Nephron (organoid): ENCODE measurements around the gene CARNS1.

Experiments used
- H3K27ac Mint-ChIP-seq, 3 experiments: 2 replicates each; pipeline ENCODE4 v1.8.0; 2020; ENCODE audit warnings: mixed read lengths in 3 of 3, mild to moderate bottlenecking in 2 of 3, moderate library complexity in 1 of 3
- H3K27me3 Mint-ChIP-seq: 2 replicates; pipeline ENCODE4 v1.8.0; 2021; ENCODE audit warnings: low read depth, mild to moderate bottlenecking, moderate library complexity, mixed read lengths
- H3K36me3 Mint-ChIP-seq: 2 replicates; pipeline ENCODE4 v1.8.0; 2020; ENCODE audit warnings: low read depth, mixed read lengths
- H3K4me1 Mint-ChIP-seq: 2 replicates; pipeline ENCODE4 v1.8.0; 2020; ENCODE audit warnings: mixed read lengths
- H3K4me3 Mint-ChIP-seq, 3 experiments: 2 replicates each; pipeline ENCODE4 v1.8.0; 2020; ENCODE audit warnings: mild to moderate bottlenecking in 3 of 3, mixed read lengths in 3 of 3, moderate library complexity in 2 of 3
- H3K9me3 Mint-ChIP-seq: 2 replicates; pipeline ENCODE4 v1.8.0; 2020; ENCODE audit warnings: mixed read lengths
- TF ChIP-seq, protein P1 (sequence below), 3 experiments: fragments of 200-600 bp; sonication (generic); IDR thresholded peaks; one replicate each; pipeline ENCODE4 v1.5.0; 2021; ENCODE audit warnings: antibody characterized with exemption in 3 of 3; ENCODE audit not compliant: unreplicated experiment in 3 of 3

CARNS1 gene

GRCh38 chr11:67409781-67410368, 5.6 kb upstream of the CARNS1 start:
- Mint-ChIP-seq H3K27me3 (peaks cover 32% of the 10 kb centered on the region), H3K9me3 (no peaks in the 10 kb centered on the region), H3K36me3 (no peaks in the 10 kb centered on the region), H3K4me1 (peaks cover 19% of the 10 kb centered on the region), H3K4me3 (no peak overlapping the region), H3K27ac (no peak overlapping the region)
- TF ChIP-seq, protein P1, sequence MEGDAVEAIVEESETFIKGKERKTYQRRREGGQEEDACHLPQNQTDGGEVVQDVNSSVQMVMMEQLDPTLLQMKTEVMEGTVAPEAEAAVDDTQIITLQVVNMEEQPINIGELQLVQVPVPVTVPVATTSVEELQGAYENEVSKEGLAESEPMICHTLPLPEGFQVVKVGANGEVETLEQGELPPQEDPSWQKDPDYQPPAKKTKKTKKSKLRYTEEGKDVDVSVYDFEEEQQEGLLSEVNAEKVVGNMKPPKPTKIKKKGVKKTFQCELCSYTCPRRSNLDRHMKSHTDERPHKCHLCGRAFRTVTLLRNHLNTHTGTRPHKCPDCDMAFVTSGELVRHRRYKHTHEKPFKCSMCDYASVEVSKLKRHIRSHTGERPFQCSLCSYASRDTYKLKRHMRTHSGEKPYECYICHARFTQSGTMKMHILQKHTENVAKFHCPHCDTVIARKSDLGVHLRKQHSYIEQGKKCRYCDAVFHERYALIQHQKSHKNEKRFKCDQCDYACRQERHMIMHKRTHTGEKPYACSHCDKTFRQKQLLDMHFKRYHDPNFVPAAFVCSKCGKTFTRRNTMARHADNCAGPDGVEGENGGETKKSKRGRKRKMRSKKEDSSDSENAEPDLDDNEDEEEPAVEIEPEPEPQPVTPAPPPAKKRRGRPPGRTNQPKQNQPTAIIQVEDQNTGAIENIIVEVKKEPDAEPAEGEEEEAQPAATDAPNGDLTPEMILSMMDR (IDR thresholded peaks at IDR 0.05; ENCODE audit: unreplicated experiment in 3 of 3), result no peak

DNA sequence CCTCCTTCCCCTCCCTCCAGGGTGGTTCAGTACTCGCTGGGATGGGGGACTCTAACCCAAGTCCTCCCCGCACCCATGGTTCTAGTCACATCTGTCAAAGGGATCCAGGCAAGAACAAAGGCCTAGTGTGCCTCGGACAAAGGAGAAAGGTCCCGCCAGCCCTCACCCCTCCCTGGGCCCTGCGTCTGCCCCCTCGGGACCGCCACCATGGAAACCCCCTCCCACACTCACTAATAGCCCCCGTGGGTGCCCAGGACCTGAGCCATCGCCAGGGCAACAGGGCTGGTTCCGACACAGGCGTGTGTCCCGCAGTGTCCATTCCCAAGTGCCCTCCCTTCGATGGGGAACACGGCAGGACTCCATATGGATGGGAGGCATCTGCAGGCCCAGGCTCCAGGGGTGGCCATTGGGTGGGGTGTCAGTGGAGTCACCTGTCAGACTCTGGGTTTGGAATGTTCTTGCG, 5.1 kb upstream of the CARNS1 start:
- Mint-ChIP-seq H3K9me3 (no peaks in the 10 kb centered on the region), H3K27me3 (peaks cover 37% of the 10 kb centered on the region), H3K27ac (no peak overlapping the region), H3K4me3 (no peak overlapping the region), H3K36me3 (no peaks in the 10 kb centered on the region), H3K4me1 (peaks cover 19% of the 10 kb centered on the region)
- TF ChIP-seq, protein P1 (IDR thresholded peaks at IDR 0.05; ENCODE audit: unreplicated experiment in 3 of 3), result no peak

DNA sequence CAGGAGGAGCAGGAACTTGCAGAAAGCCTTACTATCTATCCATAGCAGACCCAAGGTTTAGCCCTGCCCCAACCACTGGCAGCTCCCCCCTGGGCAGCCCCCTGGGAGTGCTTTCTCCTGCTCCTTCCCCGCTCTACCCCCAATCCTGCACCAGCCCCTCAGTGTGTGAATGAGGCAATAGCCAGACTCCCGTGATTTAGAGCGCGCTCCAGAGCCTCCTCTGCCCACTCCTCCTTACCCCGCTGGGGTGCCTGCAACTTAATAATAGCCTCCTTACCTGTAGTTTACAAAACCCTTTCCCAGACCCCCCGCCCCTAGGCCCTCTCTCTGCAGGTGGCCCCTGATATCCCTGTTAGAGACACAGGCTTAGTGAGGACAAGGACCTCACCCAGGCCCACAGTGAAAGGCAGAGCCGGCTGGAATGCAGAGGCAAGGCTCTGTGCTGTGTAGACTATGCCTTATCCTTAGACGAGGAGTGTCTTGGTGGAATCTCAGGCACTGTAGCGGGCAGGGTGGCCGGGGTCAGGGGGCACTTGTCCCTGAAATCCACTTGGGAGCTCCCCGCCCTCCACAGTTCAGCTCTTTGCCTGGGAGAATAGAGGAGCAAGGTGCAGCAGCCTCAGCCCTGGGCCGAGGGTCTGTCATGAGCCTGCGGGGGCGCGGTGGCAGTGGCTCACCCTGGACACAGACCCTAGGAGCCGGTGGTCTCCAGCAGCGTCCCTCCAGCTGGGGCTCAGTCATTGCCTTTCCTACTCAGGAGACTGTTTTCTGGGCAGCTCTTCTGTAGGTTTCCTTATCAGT, 4.3 kb upstream of the CARNS1 start:
- peaks cover 40% of the 10 kb centered on the region for H3K27me3 Mint-ChIP-seq
- H3K27ac Mint-ChIP-seq, result no peak overlapping the region
- H3K4me1 Mint-ChIP-seq, result peaks cover 21% of the 10 kb centered on the region
- TF ChIP-seq, protein P1 (IDR thresholded peaks at IDR 0.05; ENCODE audit: unreplicated experiment in 3 of 3), result no peak
- no peaks in the 10 kb centered on the region for H3K36me3 Mint-ChIP-seq
- H3K9me3 Mint-ChIP-seq, result no peaks in the 10 kb centered on the region
- H3K4me3 Mint-ChIP-seq, result no peak overlapping the region

GRCh38 chr11:67411785-67412152, 3.7 kb upstream of the CARNS1 start:
- no peaks in the 10 kb centered on the region for H3K36me3 Mint-ChIP-seq
- H3K4me1 Mint-ChIP-seq, result peaks cover 27% of the 10 kb centered on the region
- no peak overlapping the region for H3K4me3 Mint-ChIP-seq

DNA sequence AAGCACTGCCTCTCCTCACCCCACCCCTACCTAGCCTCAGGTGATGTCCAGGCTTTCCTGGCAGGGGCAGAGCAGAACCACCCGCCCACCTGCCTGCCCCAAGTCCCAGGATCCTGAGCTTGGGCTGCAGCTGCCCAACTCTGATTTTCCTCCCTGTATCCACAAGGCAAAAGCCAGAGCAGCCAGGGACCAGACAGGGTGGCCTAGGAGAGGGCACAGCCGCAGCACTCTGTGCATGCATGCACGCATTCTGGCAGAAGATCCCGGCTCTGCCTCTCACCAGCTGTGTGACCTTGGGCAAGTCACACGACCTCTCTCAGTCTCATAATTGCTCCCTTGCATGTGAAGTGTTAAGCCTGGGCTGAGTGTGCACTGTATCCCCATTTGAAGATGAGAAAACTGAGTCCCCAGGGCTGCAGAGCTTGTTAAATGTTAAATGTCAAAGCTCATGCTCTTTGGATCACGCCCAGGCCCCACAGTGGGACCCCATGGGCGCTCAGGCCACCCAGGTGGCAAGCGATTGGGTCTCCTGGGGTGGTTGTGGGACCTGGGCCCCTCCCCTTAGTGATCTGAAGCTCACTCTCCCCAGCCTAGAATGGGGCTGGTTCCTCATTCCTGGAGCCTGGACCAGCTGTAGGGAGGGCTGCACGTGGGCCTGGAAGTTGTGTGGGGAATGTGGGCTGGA, 2.8 kb upstream of the CARNS1 start:
- H3K27me3 Mint-ChIP-seq, result peaks cover 51% of the 10 kb centered on the region
- no peaks in the 10 kb centered on the region for H3K9me3 Mint-ChIP-seq
- no peaks in the 10 kb centered on the region for H3K36me3 Mint-ChIP-seq
- TF ChIP-seq, protein P1 (IDR thresholded peaks at IDR 0.05; ENCODE audit: unreplicated experiment in 3 of 3), result no peak
- no peak overlapping the region for H3K4me3 Mint-ChIP-seq
- peaks cover 25% of the 10 kb centered on the region for H3K4me1 Mint-ChIP-seq
- H3K27ac Mint-ChIP-seq, result peak overlapping the region in 2 of 3 experiments; percentile 63 to 69

More at GRCh38 chr11:67411785-67412152, 3.7 kb upstream of the CARNS1 start:
- TF ChIP-seq, protein P1 (IDR thresholded peaks at IDR 0.05; ENCODE audit: unreplicated experiment in 3 of 3), result no peak
- H3K27ac Mint-ChIP-seq, result no peak overlapping the region
- H3K9me3 Mint-ChIP-seq, result no peaks in the 10 kb centered on the region
- H3K27me3 Mint-ChIP-seq, result peaks cover 46% of the 10 kb centered on the region
